ENCODE data around the gene SLC7A5.
"Not testable (repeated sequence)": the region's sequence is repeated elsewhere in the genome, so short reads cannot be mapped to it uniquely, and the experiment has no call there.

- TF ChIP-seq CTCF (IDR thresholded peaks at IDR 0.05); POLR2AphosphoS5 (IDR thresholded peaks at IDR 0.05; ENCODE audit: insufficient read depth in 1 of 2, low read depth in 1 of 2); POLR2A (IDR thresholded peaks at IDR 0.05): not testable (repeated sequence)
Observed at GRCh38 chr16:87904963-87905362, 35.7 kb upstream of the SLC7A5 start.
